SK-N-MC (cell line): Measurements from ENCODE around the gene MFAP5.
A peak's percentile ranks its signal among the peaks of the same experiment; 100 is the strongest.

ENCODE experiments used
- DNase-seq: peaks from one replicate; pipeline ENCODE4 v3.0.0-alpha.2; 2011; ENCODE audit warnings: low read depth, low spot score
- H3K27ac ChIP-seq: fragments of 200-600 bp; sonication (generic); 2 replicates; pipeline ENCODE4 v1.5.1; 2016; ENCODE audit warnings: mixed run types
- H3K36me3 ChIP-seq: fragments of 200-600 bp; sonication (generic); 2 replicates; pipeline ENCODE4 v1.6.1; 2017; ENCODE audit warnings: antibody characterized with exemption, low read length, mixed read lengths; ENCODE audit not compliant: insufficient read depth
- H3K4me3 ChIP-seq: fragments of 200-600 bp; sonication (generic); 2 replicates; pipeline ENCODE4 v1.5.1; 2016
- H3K9ac ChIP-seq: fragments of 200-600 bp; sonication (generic); 2 replicates; pipeline ENCODE4 v1.8.0; 2017; ENCODE audit warnings: mixed run types, mixed read lengths; ENCODE audit not compliant: insufficient read length
- H3K9me3 ChIP-seq: fragments of 200-600 bp; sonication (generic); 2 replicates; pipeline ENCODE4 v1.6.1; 2017; ENCODE audit warnings: low read depth, mild to moderate bottlenecking, antibody characterized with exemption, low read length, moderate library complexity, mixed read lengths
- EZH2 ChIP-seq: fragments of 200-600 bp; sonication (generic); IDR thresholded peaks from one replicate; pipeline ENCODE4 v1.6.1; 2017; ENCODE audit warnings: antibody characterized with exemption
- FOXP2 ChIP-seq: optimal IDR thresholded peaks from 2 replicates; pipeline ENCODE3; 2011; ENCODE audit warnings: mild to moderate bottlenecking, moderate library complexity; ENCODE audit not compliant: insufficient read depth; ENCODE audit errors: extremely low read length, control extremely low read depth
- POLR2AphosphoS5 ChIP-seq: IDR thresholded peaks from 2 replicates; pipeline ENCODE4 v1.6.1; 2012; ENCODE audit warnings: mild to moderate bottlenecking, low read depth, low read length, borderline replicate concordance

Gene MFAP5

DNA sequence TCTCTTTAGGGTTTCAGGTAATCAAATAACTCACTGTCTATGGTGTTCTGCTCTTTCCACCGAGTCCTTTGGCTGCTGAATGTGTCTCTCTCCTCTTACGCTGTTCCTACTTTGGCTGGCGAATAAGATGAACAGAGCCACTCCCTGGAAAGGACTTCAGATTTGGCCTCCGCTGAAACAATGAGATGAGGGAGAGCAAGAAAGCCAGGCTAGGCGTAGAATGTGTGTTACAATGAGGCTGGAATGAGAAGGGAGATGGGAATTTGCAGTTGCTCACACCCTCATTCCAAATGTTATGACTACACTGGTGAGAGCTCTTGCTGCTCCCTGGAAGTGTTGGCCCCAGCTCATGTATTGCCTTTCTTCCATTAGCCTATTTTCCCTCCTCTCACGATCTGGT is at the start of gene MFAP5:
Gene MFAP5, minus strand, starts transcription at position 234 of the 400 bp plus-strand sequence. CDS start 722 bp downstream, outside the sequence.
- no peaks in the 10 kb centered on the region for H3K36me3 ChIP-seq
- no peak for TF ChIP-seq FOXP2
- no peak for TF ChIP-seq POLR2AphosphoS5
- TF ChIP-seq EZH2 = no peak
- no peak within 1 kb of the TSS for H3K4me3 ChIP-seq
- DNase-seq = no peak
- H3K27ac ChIP-seq = no peak within 1 kb of the TSS
- no peaks in the 10 kb centered on the region for H3K9me3 ChIP-seq
- no peak within 1 kb of the TSS for H3K9ac ChIP-seq

DNA sequence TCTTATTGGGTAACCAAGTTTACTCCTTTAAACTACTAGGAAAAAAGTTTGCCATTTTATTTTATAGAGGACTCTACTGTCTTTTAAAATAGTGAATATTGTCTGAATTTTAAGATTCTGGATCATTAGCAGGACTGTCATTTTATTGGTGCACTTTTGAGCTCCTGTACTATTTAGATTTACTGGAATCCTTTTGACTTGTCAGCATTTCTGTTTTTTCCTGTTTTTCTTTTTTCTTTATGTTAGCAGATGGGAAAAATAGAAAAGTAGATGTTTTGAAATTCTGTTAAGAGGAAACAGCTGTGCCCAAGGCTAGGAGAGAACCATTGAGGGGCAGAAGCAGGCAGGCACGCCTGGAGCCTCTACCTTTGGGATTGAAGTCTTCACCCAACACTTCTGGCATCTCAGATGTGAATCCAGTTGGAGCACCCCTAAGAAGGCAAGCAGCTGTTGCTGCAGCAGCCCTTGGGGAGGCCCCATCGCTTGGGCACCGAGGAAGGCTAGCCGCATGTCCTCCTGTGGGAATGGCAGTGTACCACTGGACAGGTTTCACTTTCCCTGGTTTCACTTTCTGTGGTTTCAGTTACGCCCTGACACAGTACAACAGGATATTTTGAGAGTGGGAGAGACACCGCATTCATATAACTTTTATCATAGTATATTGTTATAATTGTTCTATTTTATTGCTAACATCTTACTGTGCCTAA is 46.7 kb upstream of the MFAP5 start:
- Histone ChIP-seq H3K4me3 (peak overlapping the region; percentile 22), H3K9me3 (no peaks in the 10 kb centered on the region), H3K27ac (peak overlapping the region; percentile 65), H3K36me3 (peaks cover 21% of the 10 kb centered on the region), H3K9ac (peak overlapping the region; percentile 13)
- no peak for TF ChIP-seq EZH2
- no peak for DNase-seq

GRCh38 chr12:8702159-8702558 is 39.5 kb upstream of the MFAP5 start:
- TF ChIP-seq EZH2 = no peak
- TF ChIP-seq FOXP2 = no peak
- TF ChIP-seq POLR2AphosphoS5 = no peak
- H3K9ac ChIP-seq = peak overlapping the region; percentile 48

DNA sequence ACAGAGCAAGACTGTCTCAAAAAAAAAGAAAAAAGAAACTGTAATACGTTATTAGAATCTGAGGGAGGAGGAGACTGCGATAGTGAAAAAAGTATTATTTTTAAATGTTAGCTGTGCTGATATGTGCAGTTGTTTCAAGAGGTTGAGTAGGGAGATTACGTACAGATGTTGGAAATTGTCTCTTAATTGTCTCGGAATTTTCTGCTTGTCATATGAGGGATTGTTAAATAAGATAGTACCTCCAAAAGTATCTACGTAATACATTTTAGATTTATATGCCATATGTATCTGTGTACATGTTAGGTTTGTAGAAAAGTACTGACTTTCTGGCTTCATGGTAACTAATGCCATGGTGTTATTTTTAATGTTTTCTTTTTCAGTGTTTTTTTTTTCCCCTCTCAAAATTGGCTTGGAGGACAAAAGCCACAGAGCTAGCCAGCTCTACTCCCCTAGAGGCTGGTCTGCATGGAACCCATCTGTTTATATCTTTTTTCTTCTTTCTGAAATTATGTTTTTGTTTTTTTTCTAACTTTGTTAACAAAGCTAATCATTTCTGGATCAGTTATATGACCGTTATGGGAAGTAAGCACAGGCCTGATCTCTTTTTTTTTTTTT is 38.5 kb upstream of the MFAP5 start:
- H3K9ac ChIP-seq = no peak overlapping the region
- DNase-seq = no peak
- H3K27ac ChIP-seq = peak overlapping the region; percentile 11; the same call in 1 of the 2 replicates
- TF ChIP-seq FOXP2 (no peak), POLR2AphosphoS5 (no peak), EZH2 (no peak)
- peak overlapping the region; percentile 98 for H3K4me3 ChIP-seq
- H3K36me3 ChIP-seq = peaks cover 13% of the 10 kb centered on the region; the same call in 1 of the 2 replicates
- no peaks in the 10 kb centered on the region for H3K9me3 ChIP-seq

More at GRCh38 chr12:8702159-8702558, 39.5 kb upstream of the MFAP5 start:
- Histone ChIP-seq H3K27ac (peak overlapping the region; percentile 83), H3K9me3 (no peaks in the 10 kb centered on the region), H3K4me3 (peak overlapping the region; percentile 98), H3K36me3 (peaks cover 13% of the 10 kb centered on the region; the same call in 1 of the 2 replicates)
- DNase-seq = no peak

GRCh38 chr12:8699714-8700113 is 37.1 kb upstream of the MFAP5 start:
- TF ChIP-seq POLR2AphosphoS5 (no peak), EZH2 (no peak)
- Histone ChIP-seq H3K36me3 (peaks cover 13% of the 10 kb centered on the region; the same call in 1 of the 2 replicates), H3K9me3 (no peaks in the 10 kb centered on the region), H3K9ac (peak overlapping the region; percentile 91), H3K4me3 (peak overlapping the region; percentile 98), H3K27ac (no peak overlapping the region; the same call in 1 of the 2 replicates)
- DNase-seq = no peak

DNA sequence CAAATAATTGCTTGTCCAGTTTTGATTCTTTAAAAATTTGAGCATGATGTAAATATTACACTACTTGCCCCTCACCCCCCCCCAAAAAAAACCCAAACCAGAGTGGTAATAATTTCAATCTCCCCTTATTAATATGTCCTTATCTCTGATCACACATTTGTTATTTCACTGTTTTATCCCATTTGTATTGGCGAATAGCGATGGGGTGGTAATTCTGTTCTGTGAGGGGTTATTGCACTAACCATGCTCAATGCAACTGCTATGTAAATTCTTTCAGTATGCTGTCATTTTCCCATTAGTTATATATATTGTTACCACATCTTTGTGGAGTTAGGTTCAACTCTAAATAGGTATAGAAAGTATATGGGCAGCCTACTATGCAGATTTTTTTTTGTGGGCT is 36.3 kb upstream of the MFAP5 start:
- H3K27ac ChIP-seq = no peak overlapping the region
- H3K4me3 ChIP-seq = peak overlapping the region; percentile 98
- H3K9ac ChIP-seq = peak overlapping the region; percentile 91
- H3K9me3 ChIP-seq = no peaks in the 10 kb centered on the region
- TF ChIP-seq FOXP2 (no peak), POLR2AphosphoS5 (no peak), EZH2 (no peak)
- H3K36me3 ChIP-seq = peaks cover 13% of the 10 kb centered on the region; the same call in 1 of the 2 replicates
- no peak for DNase-seq

DNA sequence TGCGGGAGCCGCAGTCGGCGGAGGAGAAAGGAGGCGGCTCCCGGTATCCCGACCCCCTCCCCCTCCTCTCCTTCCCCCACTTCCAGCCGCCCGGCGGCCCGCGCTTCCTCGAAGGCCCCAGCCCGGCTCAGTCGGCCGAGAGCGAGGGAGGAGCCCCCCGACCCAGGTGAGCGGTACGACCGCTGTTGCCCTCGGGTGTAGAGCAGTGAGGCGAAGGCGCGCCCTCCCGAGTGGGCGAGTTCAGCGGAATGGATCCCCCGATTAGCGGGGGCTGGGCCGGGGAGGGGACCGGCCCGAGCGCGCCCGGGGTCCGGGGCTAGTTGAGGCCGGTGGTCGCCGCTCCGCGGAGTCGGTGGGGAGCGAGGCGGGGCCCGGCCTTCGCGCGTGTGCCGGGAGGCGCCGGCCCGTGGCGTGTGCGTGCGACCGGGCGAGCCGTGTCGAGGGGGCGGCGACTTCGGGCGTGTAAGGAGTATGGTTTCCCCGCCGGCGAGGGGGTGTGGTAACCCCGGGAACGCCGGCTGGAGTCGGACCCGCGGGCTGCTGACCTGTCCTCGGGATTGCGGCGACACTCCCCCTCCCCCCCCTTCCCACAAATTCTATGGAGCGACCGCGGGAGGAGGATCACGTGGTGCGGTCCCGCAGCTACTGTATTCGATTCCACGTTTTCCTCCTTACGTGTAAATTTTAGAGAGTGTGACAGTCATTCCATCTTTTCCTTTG is 35.7 kb upstream of the MFAP5 start:
- TF ChIP-seq EZH2 (no peak), FOXP2 (no peak), POLR2AphosphoS5 (no peak)
- DNase-seq = no peak
- peak overlapping the region; percentile 74 for H3K27ac ChIP-seq
- no peaks in the 10 kb centered on the region for H3K9me3 ChIP-seq
- peaks cover 13% of the 10 kb centered on the region; the same call in 1 of the 2 replicates for H3K36me3 ChIP-seq
- peak overlapping the region; percentile 98 for H3K4me3 ChIP-seq
- H3K9ac ChIP-seq = peak overlapping the region; percentile 91

DNA sequence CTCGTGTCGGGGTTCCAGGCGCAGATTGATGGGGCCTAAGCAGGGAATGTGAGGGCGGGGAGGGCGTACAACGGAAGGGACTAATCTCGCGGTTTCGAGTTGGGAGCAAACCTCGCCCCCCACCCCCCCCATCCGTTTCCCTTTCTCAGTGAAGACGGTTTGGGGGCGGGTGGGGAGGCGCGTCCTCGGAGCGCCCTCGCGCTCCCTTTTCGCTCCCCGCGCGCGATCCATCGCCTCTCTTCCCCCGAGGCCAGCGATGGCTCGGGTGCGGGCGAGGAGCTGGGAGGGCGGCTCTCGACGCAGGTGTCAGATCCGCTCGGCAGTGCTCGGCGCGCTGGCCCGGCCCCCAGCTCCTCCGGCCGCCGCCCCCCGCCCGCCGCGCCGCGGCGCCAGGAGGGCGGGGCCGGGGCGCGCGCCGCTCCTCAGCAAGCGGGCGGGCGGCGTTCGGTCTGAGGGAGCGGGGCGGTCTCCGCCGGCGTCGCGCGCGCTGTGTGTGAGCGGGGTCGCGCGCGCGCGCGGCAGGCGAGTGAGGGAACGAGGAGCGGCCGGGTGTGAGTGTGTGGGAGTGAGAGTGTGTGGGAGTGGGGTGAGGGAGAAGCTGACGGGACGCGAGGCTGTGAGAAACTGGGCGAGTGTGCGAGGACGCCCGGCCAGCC is 35.0 kb upstream of the MFAP5 start, which contains the start of gene RIMKLB:
Gene RIMKLB, plus strand, starts transcription at position 516 of the 656 bp plus-strand sequence. CDS start 15,876 bp downstream, outside the sequence.
- peak; percentile 73 for TF ChIP-seq POLR2AphosphoS5
- no peak for TF ChIP-seq FOXP2
- no peak for TF ChIP-seq EZH2
- Histone ChIP-seq H3K9me3 (no peaks in the 10 kb centered on the region), H3K4me3 (peak within 1 kb of the TSS; percentile 98), H3K9ac (peak within 1 kb of the TSS; percentile 91), H3K27ac (peak within 1 kb of the TSS; percentile 74), H3K36me3 (peaks cover 13% of the 10 kb centered on the region; the same call in 1 of the 2 replicates)
- DNase-seq = no peak
